ENCODE data around the gene TOR4A. TPM values are rescaled to one million over a fixed set of nuclear protein-coding genes. Genes with fewer than 3 reads are reported as not detected.

TOR4A gene
- total and polyA plus RNA-seq, 9 of the 15 experiments (the other 6 are each of a cell fraction or from before 2014, with no cell fraction given): 3.9 to 49.2 (median 8.8) TPM

GRCh38 chr9:137319011-137319738, 41.6 kb downstream of the TOR4A start (continued):
- TF ChIP-seq, protein P1, sequence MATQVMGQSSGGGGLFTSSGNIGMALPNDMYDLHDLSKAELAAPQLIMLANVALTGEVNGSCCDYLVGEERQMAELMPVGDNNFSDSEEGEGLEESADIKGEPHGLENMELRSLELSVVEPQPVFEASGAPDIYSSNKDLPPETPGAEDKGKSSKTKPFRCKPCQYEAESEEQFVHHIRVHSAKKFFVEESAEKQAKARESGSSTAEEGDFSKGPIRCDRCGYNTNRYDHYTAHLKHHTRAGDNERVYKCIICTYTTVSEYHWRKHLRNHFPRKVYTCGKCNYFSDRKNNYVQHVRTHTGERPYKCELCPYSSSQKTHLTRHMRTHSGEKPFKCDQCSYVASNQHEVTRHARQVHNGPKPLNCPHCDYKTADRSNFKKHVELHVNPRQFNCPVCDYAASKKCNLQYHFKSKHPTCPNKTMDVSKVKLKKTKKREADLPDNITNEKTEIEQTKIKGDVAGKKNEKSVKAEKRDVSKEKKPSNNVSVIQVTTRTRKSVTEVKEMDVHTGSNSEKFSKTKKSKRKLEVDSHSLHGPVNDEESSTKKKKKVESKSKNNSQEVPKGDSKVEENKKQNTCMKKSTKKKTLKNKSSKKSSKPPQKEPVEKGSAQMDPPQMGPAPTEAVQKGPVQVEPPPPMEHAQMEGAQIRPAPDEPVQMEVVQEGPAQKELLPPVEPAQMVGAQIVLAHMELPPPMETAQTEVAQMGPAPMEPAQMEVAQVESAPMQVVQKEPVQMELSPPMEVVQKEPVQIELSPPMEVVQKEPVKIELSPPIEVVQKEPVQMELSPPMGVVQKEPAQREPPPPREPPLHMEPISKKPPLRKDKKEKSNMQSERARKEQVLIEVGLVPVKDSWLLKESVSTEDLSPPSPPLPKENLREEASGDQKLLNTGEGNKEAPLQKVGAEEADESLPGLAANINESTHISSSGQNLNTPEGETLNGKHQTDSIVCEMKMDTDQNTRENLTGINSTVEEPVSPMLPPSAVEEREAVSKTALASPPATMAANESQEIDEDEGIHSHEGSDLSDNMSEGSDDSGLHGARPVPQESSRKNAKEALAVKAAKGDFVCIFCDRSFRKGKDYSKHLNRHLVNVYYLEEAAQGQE (IDR thresholded peaks at IDR 0.05; ENCODE audit: borderline replicate concordance): peak; percentile 70
- TF ChIP-seq, protein P1 (CRISPR knock-in tag; IDR thresholded peaks at IDR 0.05; ENCODE audit: low read depth): no peak
- TF ChIP-seq ATF1 (CRISPR knock-in tag; IDR thresholded peaks at IDR 0.05) (no peak), ATF1 (tag; IDR thresholded peaks at IDR 0.05) (peak; percentile 36; the same call in 1 of the 2 replicates), GATAD2A (IDR thresholded peaks at IDR 0.05) (no peak), RNF2 (IDR thresholded peaks at IDR 0.05) (no peak), CREB1 (IDR thresholded peaks at IDR 0.05) (no peak), CREB1 (CRISPR knock-in tag; IDR thresholded peaks at IDR 0.05) (0 out of 2 replicates have a peak, but pooled peaks have one; percentile 33), PBX2 (CRISPR knock-in tag; IDR thresholded peaks at IDR 0.05; ENCODE audit: low read depth) (no peak), PBX2 (tag; conservative IDR thresholded peaks at IDR 0.05; ENCODE audit: low read depth) (no peak), TFAP4 (CRISPR knock-in tag; IDR thresholded peaks at IDR 0.05; ENCODE audit: borderline replicate concordance) (peak; percentile 36; the same call in 1 of the 2 replicates)
- TF ChIP-seq, protein P2, sequence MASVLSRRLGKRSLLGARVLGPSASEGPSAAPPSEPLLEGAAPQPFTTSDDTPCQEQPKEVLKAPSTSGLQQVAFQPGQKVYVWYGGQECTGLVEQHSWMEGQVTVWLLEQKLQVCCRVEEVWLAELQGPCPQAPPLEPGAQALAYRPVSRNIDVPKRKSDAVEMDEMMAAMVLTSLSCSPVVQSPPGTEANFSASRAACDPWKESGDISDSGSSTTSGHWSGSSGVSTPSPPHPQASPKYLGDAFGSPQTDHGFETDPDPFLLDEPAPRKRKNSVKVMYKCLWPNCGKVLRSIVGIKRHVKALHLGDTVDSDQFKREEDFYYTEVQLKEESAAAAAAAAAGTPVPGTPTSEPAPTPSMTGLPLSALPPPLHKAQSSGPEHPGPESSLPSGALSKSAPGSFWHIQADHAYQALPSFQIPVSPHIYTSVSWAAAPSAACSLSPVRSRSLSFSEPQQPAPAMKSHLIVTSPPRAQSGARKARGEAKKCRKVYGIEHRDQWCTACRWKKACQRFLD (CRISPR knock-in tag; IDR thresholded peaks at IDR 0.05): no peak
- TF ChIP-seq, protein P3, sequence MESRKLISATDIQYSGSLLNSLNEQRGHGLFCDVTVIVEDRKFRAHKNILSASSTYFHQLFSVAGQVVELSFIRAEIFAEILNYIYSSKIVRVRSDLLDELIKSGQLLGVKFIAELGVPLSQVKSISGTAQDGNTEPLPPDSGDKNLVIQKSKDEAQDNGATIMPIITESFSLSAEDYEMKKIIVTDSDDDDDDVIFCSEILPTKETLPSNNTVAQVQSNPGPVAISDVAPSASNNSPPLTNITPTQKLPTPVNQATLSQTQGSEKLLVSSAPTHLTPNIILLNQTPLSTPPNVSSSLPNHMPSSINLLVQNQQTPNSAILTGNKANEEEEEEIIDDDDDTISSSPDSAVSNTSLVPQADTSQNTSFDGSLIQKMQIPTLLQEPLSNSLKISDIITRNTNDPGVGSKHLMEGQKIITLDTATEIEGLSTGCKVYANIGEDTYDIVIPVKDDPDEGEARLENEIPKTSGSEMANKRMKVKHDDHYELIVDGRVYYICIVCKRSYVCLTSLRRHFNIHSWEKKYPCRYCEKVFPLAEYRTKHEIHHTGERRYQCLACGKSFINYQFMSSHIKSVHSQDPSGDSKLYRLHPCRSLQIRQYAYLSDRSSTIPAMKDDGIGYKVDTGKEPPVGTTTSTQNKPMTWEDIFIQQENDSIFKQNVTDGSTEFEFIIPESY (CRISPR knock-in tag; IDR thresholded peaks at IDR 0.05): 0 out of 2 replicates have a peak, but pooled peaks have one; percentile 24
